Left cardiac atrium (tissue), 4 donors: ENCODE results near the gene PRSS1. TPM values are rescaled to one million over a fixed set of nuclear protein-coding genes. Genes with fewer than 3 reads are reported as not detected.
"Not testable (repeated sequence)": the region's sequence is repeated elsewhere in the genome, so short reads cannot be mapped to it uniquely, and the experiment has no call there.

Experiments used
- ATAC-seq, 2 donors: fragments of 200-7000 bp; cut with Tn5 transposase; one replicate each; pipeline ENCODE4 v1.9.1; 2020; ENCODE audit warnings: mild to moderate bottlenecking in 2 of 2, moderate library complexity in 2 of 2
- DNase-seq: peaks from one replicate; pipeline ENCODE4 v3.0.0-alpha.2; 2020
- intact Hi-C, 2 donors: fragments of 100-400 bp; cut with DNase I; formaldehyde crosslinking; loops; one replicate each; pipeline versions ENCODE4 v1.14.1 to v1.15.1; 2022 to 2023
- total RNA-seq, 2 donors: library from RNA; stranded (reverse); fragmentation: NEBNext Ultra II Directional; extraction: Animal tissue kit (Norgen Biotek cat#: 25700); gene quantifications; one replicate each; pipeline ENCODE4 v1.2.1, GENCODE V29; 2021
- donor health status: DM: no; HTN: yes; CAD: no.
- donor health status: DM: no; HTN: yes; CAD: no; lungs with severe emphysema.
- donor health status: DM: yes; HTN: yes; CAD: no.
- donor health status: Dilated cardiomyopathy.

Gene PRSS1
- total RNA-seq, 2 donors from 2014 or later = not detected

DNA sequence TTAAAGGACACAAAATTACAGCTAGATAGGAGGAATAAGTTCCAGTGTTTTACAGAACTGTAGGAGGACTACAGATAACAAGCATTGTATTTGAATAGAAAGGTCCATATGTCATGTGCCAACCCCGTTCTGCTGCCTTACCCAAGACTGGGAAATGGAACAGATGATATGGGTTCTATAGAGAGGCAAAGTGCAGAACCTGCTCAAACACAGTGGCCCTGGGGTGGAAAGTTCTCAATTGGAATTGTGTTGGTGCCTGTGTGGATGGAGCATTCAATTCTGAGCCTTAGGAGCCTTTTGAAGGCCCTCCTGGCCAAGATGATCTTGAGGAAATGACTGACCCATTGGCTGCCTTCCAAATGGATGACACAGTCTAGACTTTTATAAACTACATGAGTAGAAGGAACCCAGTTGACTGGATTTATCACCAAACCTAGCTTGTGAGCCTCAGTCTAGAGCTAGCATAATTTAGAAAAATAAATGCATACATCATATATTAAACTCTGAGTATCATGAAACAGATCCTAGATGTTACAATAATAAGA is 4.1 kb upstream of the PRSS1 start:
- intact Hi-C loops = no loop called here
- ATAC-seq (no peak), DNase-seq (no peak)

GRCh38 chr7:142745745-142746144 is 3.5 kb upstream of the PRSS1 start:
- DNase-seq = no peak
- intact Hi-C loops = no loop called here
- peak in 1 of 2 donors; percentile 32 for ATAC-seq

GRCh38 chr7:142746264-142746663 is 3.0 kb upstream of the PRSS1 start:
- ATAC-seq = no peak
- intact Hi-C loops = no loop called here
- DNase-seq = no peak

GRCh38 chr7:142748410-142748809 is 862 bp upstream of the PRSS1 start:
- ATAC-seq, intact Hi-C loops, DNase-seq: not testable (repeated sequence)

GRCh38 chr7:142750321-142750938 is 1.2 kb downstream of the PRSS1 start:
- intact Hi-C loops = no loop called here

DNA sequence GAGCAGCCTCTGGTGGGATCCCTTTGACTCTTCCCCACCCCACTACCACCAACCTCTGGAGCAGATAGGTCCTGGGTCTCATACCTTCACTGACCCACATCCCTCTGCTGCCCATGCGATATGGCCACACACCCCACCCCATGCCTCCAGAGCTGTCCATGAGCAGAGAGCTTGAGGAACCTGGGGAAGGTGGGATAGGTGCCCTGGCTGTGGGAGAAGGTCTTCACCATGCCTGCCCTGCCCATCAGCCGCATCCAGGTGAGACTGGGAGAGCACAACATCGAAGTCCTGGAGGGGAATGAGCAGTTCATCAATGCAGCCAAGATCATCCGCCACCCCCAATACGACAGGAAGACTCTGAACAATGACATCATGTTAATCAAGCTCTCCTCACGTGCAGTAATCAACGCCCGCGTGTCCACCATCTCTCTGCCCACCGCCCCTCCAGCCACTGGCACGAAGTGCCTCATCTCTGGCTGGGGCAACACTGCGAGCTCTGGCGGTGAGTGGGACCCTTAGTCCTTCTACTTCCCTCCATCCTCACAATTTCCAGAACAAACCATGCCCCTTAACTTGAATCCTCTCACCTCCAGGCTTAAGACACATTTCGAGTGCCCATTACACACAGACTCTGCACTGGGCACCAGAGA is 2.4 kb downstream of the PRSS1 start:
- DNase-seq, intact Hi-C loops, ATAC-seq: not testable (repeated sequence)

More at GRCh38 chr7:142750321-142750938, 1.2 kb downstream of the PRSS1 start:
- DNase-seq (no peak), ATAC-seq (no peak)

GRCh38 chr7:142752376-142753225 is 3.3 kb downstream of the PRSS1 start:
- DNase-seq = no peak
- intact Hi-C loops = no loop called here
- ATAC-seq = no peak

DNA sequence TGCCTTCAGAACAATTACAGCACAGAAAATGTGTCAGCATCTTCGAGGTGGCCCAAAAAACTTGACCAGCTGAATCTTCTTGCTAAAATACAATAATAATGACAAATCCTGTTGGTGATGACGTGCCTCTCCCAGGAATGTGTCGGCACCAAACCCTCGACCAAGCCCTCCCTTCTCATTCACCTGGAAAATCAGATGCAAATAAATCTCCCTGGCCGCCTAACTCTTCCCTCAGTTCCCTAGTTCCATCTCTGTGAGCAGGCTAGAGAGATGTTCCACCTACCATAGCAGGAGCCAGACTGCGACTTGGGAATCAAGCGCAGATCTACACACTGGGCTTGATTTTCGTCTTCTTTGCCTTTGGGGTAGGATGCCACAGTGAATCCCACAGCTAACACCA is 4.1 kb downstream of the PRSS1 start:
- no peak for ATAC-seq
- intact Hi-C loops = no loop called here
- no peak for DNase-seq

DNA sequence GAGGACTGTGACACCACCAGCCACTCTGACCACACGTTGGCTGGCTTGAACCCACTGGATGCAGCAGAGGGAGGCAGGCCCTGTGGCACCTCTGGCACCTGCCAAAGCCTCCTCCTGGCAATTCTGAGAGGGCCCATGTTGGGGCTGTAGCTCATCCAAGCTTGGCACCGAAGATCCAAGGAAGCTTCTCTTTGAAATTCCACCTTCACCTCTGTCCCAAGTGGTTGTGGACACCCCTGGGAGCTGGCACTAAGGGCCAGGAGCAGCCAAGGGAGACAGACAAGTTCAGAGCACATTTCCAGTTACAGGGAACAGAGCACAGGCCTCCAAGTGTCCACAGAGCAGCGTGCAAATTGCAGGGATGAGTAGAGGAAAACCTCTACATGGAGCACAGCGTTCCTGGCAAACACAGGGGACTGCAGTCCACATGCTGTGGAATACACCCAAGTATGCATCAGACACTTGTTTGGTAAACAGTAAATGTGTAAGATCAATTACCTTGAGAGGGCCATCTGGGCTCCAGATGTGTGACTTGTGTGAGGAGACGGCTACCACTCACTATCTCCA is 4.7 kb downstream of the PRSS1 start:
- ATAC-seq, intact Hi-C loops, DNase-seq: not testable (repeated sequence)

GRCh38 chr7:142754681-142755575 is 5.7 kb downstream of the PRSS1 start:
- no peak for ATAC-seq
- intact Hi-C loops = no loop called here
- no peak for DNase-seq

DNA sequence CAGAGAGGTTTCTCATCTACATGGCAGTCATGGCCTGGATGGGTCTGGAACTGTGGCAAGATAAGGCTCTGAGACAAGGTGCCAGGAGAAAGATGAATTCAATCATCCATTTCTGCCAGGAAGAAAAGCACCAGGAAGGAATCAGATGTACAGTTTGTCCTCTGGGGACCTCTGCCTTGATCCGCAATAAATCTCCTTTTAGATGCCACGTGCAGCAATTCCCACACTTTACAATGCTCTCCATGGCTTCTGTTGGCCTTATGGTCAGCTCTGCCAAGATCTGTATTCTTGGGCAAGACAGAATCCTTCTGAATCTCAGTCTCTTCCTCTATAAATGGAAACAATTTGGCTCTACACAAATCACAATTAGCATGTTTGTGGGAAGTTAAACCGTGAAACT is 9.0 kb downstream of the PRSS1 start:
- DNase-seq, intact Hi-C loops, ATAC-seq: not testable (repeated sequence)

DNA sequence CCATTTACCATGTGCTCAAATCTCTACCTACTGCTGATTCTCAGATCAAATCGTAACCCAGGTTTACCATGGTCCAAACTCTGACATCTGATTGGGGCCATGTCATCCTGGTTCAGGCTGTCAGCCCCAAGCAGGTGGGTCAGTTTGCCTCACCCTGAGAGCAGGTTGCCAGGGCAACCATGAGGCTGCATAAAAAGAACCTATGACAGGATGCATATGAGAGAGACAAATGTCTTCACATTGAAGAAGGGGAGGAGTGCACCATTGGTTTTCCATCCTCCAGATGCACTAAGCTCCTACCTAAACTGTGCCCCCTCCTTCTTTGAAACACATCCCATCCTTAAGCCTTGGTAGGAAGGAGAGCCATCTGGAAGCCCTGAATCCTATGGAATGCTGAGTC is 10.2 kb downstream of the PRSS1 start:
- ATAC-seq (no peak), DNase-seq (no peak)
- intact Hi-C loops = no loop called here

DNA sequence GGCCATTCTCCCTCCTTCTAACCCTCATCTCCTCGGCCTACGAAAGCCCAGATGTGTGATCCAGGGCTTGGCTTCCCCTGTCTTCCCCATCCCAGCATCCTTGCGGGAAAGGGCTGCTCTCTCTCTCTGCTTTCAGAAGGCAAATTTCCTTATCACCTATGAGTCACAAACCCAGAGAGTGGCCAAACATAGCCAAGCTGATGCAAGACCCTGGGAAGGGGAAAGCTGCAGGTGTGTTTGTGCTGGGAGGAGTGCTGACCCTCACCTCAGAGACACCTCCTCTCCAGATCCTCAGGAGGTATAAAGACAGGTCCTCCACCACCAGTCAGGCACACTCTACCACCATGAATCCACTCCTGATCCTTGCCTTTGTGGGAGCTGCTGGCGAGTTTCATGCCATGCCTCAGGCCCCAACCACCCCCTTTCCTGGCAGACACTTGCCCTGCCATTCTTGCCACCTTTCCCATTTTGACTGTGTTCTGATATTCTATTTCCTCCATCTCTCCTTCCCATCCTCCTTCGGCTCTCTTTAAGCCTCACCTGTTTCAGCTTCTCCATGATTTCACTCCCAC is 10.9 kb downstream of the PRSS1 start:
- DNase-seq (no peak), ATAC-seq (peak in 1 of 2 donors; percentile 27)
- intact Hi-C loops = no loop called here

DNA sequence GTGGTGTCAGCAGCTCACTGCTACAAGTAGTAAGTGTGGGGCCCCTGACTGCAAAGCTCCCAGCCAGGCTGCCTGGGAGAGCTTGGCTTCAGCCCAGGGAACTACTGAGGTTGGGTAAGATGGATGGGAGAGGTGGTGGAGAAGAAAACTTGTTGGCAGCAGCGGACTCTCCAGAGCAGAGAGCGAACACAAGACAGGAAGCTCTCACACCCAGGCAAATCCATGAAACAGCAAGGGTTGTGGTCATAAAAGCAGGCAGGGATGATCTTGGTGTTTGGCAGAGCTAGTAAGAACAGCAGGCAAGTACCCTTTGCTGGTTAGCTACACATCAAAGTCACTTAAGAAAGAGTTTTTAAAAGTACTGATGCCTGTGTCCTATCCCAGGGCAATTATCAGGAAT is 12.3 kb downstream of the PRSS1 start:
- intact Hi-C loops, DNase-seq, ATAC-seq: not testable (repeated sequence)

DNA sequence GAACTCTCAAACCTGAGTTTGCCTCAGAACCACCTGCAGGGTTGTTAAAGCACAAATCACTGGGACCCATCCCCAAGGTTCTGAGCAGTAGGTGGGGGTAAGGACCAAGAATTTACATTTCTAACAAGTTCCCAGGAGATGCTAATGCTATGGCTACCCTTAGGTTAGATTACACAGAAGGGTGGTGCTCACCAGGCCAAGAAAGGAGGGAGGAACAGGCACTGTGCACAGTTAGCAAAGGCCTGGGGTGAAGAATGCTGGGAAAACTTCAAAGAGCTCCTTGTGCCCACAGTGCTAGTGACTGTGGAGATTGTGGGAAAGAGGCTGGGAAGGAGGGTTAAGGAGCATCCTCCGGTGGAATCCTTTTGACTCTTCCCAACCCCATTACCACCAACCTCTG is 12.8 kb downstream of the PRSS1 start:
- ATAC-seq = no peak
- no peak for DNase-seq
- intact Hi-C loops = no loop called here

DNA sequence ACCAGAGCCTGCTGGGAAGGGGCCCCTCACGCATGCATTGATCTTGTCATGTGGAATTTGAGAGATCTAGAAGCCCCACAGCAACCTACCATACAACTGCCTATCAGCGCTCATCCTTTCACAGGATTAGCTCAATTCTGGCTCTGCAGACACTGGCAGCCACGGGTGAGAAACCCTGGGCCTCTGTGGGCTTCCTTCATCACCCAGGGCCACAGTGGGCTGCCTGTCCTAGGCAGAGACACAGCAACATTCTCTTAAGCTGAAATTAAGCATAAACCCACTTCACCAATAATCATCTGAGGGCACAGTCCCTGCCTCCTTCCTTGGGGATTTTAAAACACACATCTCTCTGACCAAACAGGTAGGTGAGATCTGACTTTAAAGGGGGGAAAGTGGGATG is 18.2 kb downstream of the PRSS1 start:
- DNase-seq (no peak), ATAC-seq (no peak)
- intact Hi-C loops = no loop called here

GRCh38 chr7:142767861-142768260 is 18.6 kb downstream of the PRSS1 start:
- intact Hi-C loops = no loop called here
- DNase-seq = no peak

GRCh38 chr7:142768885-142769284 is 19.6 kb downstream of the PRSS1 start:
- intact Hi-C loops, DNase-seq: not testable (repeated sequence)

More at GRCh38 chr7:142767861-142768260, 18.6 kb downstream of the PRSS1 start:
- no peak for ATAC-seq

More at GRCh38 chr7:142768885-142769284, 19.6 kb downstream of the PRSS1 start:
- ATAC-seq = not testable (repeated sequence)
